ENCODE results near the gene MEGF11.

DNA sequence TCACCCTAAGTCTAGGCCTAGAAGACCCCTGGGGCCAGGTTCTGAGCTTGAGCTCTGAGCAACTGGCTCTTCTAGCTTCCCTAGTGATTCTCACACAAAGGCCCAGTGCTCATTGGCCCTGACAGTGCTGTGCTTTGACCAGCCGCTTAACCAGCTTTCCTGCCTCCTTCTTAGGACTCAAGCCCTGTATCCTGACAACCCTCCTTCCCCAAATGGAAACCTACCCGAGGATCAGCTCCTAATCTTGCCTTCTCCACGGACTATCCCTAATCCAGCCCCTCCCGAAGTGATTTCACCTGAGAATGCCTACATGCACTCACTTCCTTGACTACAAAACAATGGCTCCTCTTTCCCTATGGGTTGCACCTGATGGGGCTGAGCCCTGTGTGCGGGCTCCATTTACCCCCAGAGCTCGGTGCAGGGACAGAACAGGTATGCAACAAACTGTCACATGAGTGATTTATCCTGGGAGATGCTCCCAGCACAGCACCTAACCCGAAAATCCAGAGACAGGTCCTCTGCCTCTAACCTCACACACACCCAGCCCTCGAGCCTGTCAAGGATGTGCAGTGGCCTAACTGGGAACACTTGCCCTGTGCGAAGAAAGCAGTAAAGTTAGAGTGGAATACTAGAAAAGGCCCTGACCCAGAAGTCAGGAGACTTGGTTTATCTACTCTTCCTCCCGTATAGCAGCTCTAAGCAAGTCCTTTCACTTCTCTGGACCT lies 2.3 kb downstream of the MEGF11 start:
- TF ChIP-seq EZH2 (IDR thresholded peaks at IDR 0.05; ENCODE audit: low read length, unreplicated experiment) (no peak), EZH2phosphoT487 (IDR thresholded peaks at IDR 0.05; ENCODE audit: borderline replicate concordance, low read length) (no peak)
- TF ChIP-seq, protein P1, sequence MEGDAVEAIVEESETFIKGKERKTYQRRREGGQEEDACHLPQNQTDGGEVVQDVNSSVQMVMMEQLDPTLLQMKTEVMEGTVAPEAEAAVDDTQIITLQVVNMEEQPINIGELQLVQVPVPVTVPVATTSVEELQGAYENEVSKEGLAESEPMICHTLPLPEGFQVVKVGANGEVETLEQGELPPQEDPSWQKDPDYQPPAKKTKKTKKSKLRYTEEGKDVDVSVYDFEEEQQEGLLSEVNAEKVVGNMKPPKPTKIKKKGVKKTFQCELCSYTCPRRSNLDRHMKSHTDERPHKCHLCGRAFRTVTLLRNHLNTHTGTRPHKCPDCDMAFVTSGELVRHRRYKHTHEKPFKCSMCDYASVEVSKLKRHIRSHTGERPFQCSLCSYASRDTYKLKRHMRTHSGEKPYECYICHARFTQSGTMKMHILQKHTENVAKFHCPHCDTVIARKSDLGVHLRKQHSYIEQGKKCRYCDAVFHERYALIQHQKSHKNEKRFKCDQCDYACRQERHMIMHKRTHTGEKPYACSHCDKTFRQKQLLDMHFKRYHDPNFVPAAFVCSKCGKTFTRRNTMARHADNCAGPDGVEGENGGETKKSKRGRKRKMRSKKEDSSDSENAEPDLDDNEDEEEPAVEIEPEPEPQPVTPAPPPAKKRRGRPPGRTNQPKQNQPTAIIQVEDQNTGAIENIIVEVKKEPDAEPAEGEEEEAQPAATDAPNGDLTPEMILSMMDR (conservative IDR thresholded peaks at IDR 0.05; ENCODE audit: low read depth, low read length): no peak
